ENCODE measurements around the gene ZFAND3.

DNA sequence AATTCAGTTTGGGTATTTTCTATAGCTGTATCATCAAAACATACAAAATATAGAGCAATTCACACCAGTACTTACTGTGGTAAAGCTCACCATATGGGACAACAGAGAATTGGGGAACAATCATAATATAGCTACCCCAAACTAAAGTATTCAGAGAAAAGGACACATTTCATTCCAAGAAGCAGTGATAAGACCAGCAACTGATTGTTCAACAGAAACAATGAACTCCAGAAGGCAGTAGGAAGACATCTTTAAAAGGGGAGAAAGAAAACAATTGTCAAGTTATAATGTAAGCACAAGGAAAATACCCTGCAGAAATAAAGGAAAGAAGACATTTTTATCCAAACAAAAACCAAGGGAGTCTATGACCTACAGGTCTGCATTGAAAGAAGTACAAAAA, 210.9 kb downstream of the ZFAND3 start:
- no peak for TF ChIP-seq NRF1 (IDR thresholded peaks at IDR 0.05; ENCODE audit: low read depth, low read length)
- TF ChIP-seq, protein P1, sequence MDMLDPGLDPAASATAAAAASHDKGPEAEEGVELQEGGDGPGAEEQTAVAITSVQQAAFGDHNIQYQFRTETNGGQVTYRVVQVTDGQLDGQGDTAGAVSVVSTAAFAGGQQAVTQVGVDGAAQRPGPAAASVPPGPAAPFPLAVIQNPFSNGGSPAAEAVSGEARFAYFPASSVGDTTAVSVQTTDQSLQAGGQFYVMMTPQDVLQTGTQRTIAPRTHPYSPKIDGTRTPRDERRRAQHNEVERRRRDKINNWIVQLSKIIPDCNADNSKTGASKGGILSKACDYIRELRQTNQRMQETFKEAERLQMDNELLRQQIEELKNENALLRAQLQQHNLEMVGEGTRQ (IDR thresholded peaks at IDR 0.05; ENCODE audit: borderline replicate concordance, low read depth, low read length), result no peak
- TF ChIP-seq, protein P2, sequence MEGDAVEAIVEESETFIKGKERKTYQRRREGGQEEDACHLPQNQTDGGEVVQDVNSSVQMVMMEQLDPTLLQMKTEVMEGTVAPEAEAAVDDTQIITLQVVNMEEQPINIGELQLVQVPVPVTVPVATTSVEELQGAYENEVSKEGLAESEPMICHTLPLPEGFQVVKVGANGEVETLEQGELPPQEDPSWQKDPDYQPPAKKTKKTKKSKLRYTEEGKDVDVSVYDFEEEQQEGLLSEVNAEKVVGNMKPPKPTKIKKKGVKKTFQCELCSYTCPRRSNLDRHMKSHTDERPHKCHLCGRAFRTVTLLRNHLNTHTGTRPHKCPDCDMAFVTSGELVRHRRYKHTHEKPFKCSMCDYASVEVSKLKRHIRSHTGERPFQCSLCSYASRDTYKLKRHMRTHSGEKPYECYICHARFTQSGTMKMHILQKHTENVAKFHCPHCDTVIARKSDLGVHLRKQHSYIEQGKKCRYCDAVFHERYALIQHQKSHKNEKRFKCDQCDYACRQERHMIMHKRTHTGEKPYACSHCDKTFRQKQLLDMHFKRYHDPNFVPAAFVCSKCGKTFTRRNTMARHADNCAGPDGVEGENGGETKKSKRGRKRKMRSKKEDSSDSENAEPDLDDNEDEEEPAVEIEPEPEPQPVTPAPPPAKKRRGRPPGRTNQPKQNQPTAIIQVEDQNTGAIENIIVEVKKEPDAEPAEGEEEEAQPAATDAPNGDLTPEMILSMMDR (IDR thresholded peaks at IDR 0.05), result no peak
- no peak for TF ChIP-seq TEAD4 (IDR thresholded peaks at IDR 0.05; ENCODE audit: borderline replicate concordance, insufficient read depth)
- no peak for TF ChIP-seq CHD2 (IDR thresholded peaks at IDR 0.05; ENCODE audit: low read length, partially characterized antibody)

Data from SK-N-SH (cell line).